Loucy (cell line): ENCODE results near the gene HLA-DMB.

Experiments used
- CTCF ChIP-seq: fragments of 200-600 bp; sonication (generic); conservative IDR thresholded peaks from 2 replicates; pipeline ENCODE4 v1.5.1; 2014; ENCODE audit warnings: mild to moderate bottlenecking, antibody characterized with exemption, low read length
- EZH2phosphoT487 ChIP-seq: fragments of 200-600 bp; IDR thresholded peaks from 2 replicates; pipeline ENCODE4 v1.6.1; 2018; ENCODE audit warnings: antibody characterized with exemption, mild to moderate bottlenecking, moderate library complexity, borderline replicate concordance

GRCh38 chr6:32937230-32937633, 3.6 kb downstream of the HLA-DMB start:
- TF ChIP-seq CTCF (no peak), EZH2phosphoT487 (no peak)
